Measurements from ENCODE around the gene DBP. TPM values are rescaled to one million over a fixed set of nuclear protein-coding genes. Genes with fewer than 3 reads are reported as not detected.

The DBP gene
- total and polyA plus RNA-seq, 2 of the 13 experiments (the other 11 are each of a cell fraction or from before 2014, with no cell fraction given), result 1.7 to 5.8 TPM

- TF ChIP-seq, protein P1, sequence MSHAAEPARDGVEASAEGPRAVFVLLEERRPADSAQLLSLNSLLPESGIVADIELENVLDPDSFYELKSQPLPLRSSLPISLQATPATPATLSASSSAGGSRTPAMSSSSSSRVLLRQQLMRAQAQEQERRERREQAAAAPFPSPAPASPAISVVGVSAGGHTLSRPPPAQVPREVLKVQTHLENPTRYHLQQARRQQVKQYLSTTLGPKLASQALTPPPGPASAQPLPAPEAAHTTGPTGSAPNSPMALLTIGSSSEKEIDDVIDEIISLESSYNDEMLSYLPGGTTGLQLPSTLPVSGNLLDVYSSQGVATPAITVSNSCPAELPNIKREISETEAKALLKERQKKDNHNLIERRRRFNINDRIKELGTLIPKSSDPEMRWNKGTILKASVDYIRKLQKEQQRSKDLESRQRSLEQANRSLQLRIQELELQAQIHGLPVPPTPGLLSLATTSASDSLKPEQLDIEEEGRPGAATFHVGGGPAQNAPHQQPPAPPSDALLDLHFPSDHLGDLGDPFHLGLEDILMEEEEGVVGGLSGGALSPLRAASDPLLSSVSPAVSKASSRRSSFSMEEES (CRISPR knock-in tag; IDR thresholded peaks at IDR 0.05), result 0 out of 2 replicates have a peak, but pooled peaks have one; percentile 31
- TF ChIP-seq RXRA (CRISPR knock-in tag; IDR thresholded peaks at IDR 0.05) (no peak; the same call in 1 of the 2 replicates), CHD4 (IDR thresholded peaks at IDR 0.05; ENCODE audit: borderline replicate concordance, low read length) (no peak), HIVEP1 (CRISPR knock-in tag; IDR thresholded peaks at IDR 0.05) (0 out of 2 replicates have a peak, but pooled peaks have one; percentile 54), ZNF263 (CRISPR knock-in tag; IDR thresholded peaks at IDR 0.05) (0 out of 2 replicates have a peak, but pooled peaks have one; percentile 44), ZNF710 (CRISPR knock-in tag; IDR thresholded peaks at IDR 0.05; ENCODE audit: borderline replicate concordance) (peak; percentile 65; the same call in 1 of the 2 replicates), SRSF1 (optimal IDR thresholded peaks at IDR 0.05; ENCODE audit: low read depth, low read length) (no peak), CHCHD3 (CRISPR knock-in tag; IDR thresholded peaks at IDR 0.05) (no peak), BRD4 (CRISPR knock-in tag; IDR thresholded peaks at IDR 0.05) (0 out of 2 replicates have a peak, but pooled peaks have one; percentile 54), CTCF (CRISPR knock-in tag; IDR thresholded peaks at IDR 0.05) (peak; percentile 94), THAP11 (CRISPR knock-in tag; IDR thresholded peaks at IDR 0.05) (peak; percentile 75), CENPT (CRISPR knock-in tag; IDR thresholded peaks at IDR 0.05; ENCODE audit: low read depth) (no peak), TARDBP (CRISPR knock-in tag; IDR thresholded peaks at IDR 0.05) (peak; percentile 36; the same call in 1 of the 2 replicates), ZFY (CRISPR knock-in tag; IDR thresholded peaks at IDR 0.05) (peak; percentile 35; the same call in 1 of the 2 replicates), NFRKB (IDR thresholded peaks at IDR 0.05) (no peak), ZBTB33 (CRISPR knock-in tag; IDR thresholded peaks at IDR 0.05) (0 out of 2 replicates have a peak, but pooled peaks have one; percentile 21)
- TF ChIP-seq, protein P2, sequence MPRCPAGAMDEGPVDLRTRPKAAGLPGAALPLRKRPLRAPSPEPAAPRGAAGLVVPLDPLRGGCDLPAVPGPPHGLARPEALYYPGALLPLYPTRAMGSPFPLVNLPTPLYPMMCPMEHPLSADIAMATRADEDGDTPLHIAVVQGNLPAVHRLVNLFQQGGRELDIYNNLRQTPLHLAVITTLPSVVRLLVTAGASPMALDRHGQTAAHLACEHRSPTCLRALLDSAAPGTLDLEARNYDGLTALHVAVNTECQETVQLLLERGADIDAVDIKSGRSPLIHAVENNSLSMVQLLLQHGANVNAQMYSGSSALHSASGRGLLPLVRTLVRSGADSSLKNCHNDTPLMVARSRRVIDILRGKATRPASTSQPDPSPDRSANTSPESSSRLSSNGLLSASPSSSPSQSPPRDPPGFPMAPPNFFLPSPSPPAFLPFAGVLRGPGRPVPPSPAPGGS (CRISPR knock-in tag; IDR thresholded peaks at IDR 0.05), result no peak
- TF ChIP-seq, protein P3, sequence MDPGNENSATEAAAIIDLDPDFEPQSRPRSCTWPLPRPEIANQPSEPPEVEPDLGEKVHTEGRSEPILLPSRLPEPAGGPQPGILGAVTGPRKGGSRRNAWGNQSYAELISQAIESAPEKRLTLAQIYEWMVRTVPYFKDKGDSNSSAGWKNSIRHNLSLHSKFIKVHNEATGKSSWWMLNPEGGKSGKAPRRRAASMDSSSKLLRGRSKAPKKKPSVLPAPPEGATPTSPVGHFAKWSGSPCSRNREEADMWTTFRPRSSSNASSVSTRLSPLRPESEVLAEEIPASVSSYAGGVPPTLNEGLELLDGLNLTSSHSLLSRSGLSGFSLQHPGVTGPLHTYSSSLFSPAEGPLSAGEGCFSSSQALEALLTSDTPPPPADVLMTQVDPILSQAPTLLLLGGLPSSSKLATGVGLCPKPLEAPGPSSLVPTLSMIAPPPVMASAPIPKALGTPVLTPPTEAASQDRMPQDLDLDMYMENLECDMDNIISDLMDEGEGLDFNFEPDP (CRISPR knock-in tag; conservative IDR thresholded peaks at IDR 0.05), result no peak
These were observed 38.0 kb upstream of the DBP start (continued) for GRCh38 chr19:48674921-48675824.

Data from HepG2 (cell line).